Right lobe of liver (tissue), 4 donors: ENCODE results near the gene NR3C2.

Source experiments
- CTCF ChIP-seq, 4 donors: fragments of 200-600 bp in 3 of 4; fragments of 450-650 bp in 1 of 4; IDR thresholded peaks; one replicate each; pipeline versions ENCODE4 v1.5.1 to v1.8.0; 2016 to 2022; ENCODE audit warnings: antibody characterized with exemption in 4 of 4, mild to moderate bottlenecking in 2 of 4
- POLR2A ChIP-seq: fragments of 450-650 bp; IDR thresholded peaks from one replicate; pipeline ENCODE4 v1.6.1; 2017; ENCODE audit warnings: antibody characterized with exemption, mild to moderate bottlenecking
- donor health status: DM: no; HTN: no; CAD: no.
- donor health status: DM: no; HTN: no; CAD: no.
- donor health status: DM: no; HTN: yes; CAD: no.

DNA sequence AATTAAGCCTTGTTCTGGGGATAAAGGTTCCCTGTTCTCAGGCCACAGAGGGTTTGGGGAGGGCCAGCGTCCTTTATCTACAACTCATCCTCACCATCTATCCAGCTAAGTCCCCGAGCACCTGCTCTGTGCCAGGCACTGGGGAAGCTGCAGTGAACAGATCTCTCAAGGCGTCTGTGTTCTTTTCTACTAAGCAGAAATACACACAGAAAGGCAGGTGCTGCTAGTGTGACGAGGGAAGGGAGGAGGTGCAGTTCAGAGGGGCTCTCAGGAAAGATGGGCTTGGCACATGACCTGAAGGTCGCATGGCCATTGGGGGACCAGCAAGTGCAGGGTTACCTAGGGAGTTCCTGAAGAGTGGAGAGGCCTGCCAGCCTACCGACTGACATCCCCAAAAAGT lies 352.2 kb downstream of the NR3C2 start:
- TF ChIP-seq CTCF (IDR thresholded peaks at IDR 0.05), result no peak
- TF ChIP-seq POLR2A, result no peak
